Activated CD4-positive, alpha-beta T cell treated with anti-CD3 and anti-CD28 coated beads, Interleukin-2, amount 50 U/mL, for 1 hour (primary cell): ENCODE results near the gene TNFRSF9.
"Not testable (repeated sequence)": the region's sequence is repeated elsewhere in the genome, so short reads cannot be mapped to it uniquely, and the experiment has no call there.

Experiments used
- DNase-seq: peaks from one replicate; pipeline ENCODE4 v3.0.0-alpha.2; 2020

The TNFRSF9 gene

GRCh38 chr1:7940745-7941436, at the start of gene TNFRSF9:
TSS of gene TNFRSF9 (minus strand) at chr1:7940839. CDS start at chr1:7939994, 845 bp downstream.
- peak; percentile 53 for DNase-seq

DNA sequence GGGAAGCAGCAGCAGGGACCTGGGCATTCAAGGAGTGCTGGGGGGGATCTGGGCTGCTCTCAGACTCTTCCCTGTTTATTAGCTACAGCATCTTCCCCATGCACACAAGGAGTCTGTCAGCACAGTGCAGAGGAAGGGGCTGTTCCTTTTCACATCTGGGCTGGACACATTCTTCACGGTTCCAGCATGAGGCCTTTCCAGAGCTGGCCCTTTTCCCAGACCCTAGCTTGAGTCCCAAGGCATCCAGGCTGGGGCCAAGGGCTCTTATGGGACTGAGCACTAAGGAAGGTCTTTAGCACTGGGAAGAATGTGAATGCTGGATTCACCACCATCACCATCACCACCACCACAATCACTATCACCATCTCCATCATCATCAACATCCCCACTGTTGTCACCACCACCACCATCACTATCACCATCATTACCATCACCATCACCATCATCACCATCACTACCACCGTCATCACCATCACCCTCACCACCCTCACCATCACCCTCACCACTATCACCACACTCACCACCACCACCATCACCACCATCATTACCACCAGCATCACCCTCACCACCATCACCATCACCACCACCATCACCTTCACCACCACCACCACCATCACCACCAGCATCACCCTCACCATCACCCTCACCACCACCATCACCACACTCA, 49.3 kb upstream of the TNFRSF9 start:
- DNase-seq, result no peak

- no peak for DNase-seq
Observed at GRCh38 chr1:7988576-7988975, 47.9 kb upstream of the TNFRSF9 start.

GRCh38 chr1:7987528-7987927, 46.9 kb upstream of the TNFRSF9 start:
- DNase-seq, result no peak

DNA sequence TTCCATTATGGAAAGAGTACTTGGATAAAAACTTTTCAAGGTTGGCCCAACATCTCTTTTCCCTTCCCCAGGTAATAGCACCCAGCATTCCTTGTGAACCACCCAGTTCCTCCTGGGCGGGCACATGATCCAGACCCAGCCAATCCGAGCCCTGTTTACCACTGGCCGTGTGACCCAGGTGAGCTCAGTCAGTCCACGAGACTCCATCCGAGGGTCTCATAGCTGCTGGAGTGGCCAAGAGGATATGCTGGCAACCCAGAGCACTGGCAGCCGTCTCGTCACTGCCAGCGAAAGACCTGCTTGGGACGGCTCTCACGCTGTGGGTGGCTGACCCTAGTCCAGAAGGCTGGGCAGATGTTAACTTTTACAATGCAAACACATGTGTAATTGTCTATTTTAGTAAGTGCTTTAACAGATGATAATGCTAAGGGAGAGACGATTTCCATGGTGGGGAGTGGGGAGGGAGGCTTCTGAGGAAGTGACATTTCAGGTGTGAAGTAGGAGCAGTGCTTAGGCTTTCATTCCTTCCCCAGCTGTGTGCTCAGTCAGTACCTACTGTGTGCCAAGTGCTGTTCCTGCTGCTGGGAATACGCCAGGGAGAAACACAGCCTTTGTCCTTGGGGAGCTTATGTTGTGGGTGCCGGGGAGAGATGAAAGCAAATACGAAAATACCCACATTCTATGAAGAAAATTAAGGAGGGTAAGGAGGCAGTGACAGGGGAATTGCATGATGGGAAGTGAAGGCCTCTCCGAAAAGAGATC, 45.4 kb upstream of the TNFRSF9 start:
- DNase-seq, result no peak

GRCh38 chr1:7984811-7985210, 44.2 kb upstream of the TNFRSF9 start:
- no peak for DNase-seq

- no peak for DNase-seq
Observed at GRCh38 chr1:7983086-7983778, 42.6 kb upstream of the TNFRSF9 start.

DNA sequence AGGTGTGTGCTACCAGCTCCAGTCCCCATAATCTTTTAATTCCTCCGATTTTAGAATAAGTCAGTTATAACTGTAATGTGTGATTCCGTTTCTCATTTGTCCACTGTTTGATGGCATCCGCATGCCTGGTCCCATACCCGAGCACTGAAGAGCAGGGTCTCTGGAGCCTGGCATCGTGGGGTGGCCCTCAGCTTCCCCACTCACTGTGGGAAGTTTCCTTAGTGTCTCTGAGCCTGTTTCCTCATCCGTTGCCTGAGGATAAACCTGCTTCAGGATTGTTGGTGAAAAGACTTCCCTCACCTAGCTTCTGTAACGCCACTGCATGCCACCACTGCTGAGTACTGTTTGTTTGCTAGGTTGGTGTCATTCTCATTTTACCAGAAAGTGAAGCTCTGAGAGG, 40.3 kb upstream of the TNFRSF9 start:
- DNase-seq, result no peak

GRCh38 chr1:7975212-7975865, 34.7 kb upstream of the TNFRSF9 start:
- peak; percentile 21 for DNase-seq

- no peak for DNase-seq
Observed at GRCh38 chr1:7973086-7973485, 32.4 kb upstream of the TNFRSF9 start.

DNA sequence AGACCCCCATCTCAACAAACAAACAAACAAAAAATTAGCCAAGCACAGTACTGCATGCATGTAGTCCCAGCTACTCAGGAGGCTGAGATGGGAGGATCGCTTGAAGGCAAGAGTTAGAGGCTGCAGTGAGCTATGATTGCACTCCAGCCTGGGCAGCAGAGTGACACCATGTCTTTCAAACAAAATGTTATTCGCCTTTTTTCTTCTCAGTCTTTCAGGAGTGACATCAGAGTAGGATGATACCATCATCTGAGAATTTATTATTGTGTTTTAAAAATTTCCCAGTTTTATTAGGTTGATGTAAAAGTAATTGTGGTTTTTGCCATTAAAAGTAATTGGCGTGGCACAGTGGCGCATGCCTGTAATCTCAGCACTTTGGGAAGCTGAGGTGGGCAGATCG, 31.6 kb upstream of the TNFRSF9 start:
- no peak for DNase-seq

DNA sequence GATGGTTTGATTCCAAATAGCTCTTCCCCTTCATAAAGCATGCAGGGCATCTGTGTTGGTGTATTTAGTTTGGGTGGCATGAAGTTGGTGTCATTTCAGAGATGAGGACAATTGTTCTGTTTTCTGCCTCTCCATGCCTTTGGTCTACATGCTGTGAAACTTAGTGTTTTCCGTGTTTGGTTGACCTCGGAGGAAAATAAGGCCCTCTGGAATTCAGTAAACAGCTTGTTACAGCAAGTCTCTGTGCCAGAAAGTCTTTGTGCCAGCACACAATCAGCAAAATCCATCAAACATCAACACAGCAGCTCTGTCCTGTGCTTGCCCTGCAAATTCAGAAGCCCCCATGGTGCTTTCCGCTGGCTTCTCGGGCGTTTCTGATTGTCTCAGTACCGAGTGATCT, 30.4 kb upstream of the TNFRSF9 start:
- DNase-seq, result no peak

- no peak for DNase-seq
Observed at GRCh38 chr1:7970246-7970645, 29.6 kb upstream of the TNFRSF9 start.

- no peak for DNase-seq
Observed at GRCh38 chr1:7967651-7968050, 27.0 kb upstream of the TNFRSF9 start.

DNA sequence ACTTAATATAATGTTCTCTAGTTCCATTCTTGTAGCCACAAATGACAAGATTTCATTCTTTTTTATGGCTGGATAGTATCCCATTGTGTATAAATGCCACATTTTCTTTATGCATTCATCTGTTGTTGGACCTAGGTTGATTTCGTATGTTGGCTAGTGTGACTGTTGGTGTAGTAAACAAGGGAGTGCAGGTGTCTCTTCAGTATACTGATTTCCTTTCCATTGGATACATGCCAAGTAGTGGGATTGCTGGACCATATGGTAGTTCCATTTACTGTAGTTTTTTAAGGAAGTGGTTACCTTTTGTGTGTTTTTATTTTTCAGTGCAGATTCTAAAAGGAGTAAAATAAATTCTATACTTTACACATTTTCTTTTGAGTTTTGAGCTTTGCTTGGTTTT, 26.6 kb upstream of the TNFRSF9 start:
- DNase-seq, result no peak

DNA sequence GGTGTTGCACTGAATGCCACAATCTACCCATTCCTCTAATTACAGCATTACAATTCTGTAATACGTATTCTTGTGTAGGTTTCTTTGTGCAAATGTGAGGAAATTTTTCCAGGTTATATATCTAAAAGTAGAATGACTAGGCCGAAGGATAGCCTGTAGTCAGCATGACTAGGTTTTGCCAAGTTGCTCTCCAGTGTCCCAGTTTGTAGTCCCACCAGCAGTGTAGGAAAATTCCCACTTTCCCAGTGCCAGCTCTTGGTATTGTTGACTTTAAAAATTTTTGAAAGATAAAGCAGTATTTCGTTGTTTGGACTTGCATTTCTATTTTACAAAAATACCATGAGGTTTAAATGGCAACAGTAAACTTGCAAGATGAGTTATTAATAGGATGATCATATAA, 23.8 kb upstream of the TNFRSF9 start:
- DNase-seq, result no peak

GRCh38 chr1:7963841-7964240, 23.2 kb upstream of the TNFRSF9 start:
- DNase-seq, result not testable (repeated sequence)

DNA sequence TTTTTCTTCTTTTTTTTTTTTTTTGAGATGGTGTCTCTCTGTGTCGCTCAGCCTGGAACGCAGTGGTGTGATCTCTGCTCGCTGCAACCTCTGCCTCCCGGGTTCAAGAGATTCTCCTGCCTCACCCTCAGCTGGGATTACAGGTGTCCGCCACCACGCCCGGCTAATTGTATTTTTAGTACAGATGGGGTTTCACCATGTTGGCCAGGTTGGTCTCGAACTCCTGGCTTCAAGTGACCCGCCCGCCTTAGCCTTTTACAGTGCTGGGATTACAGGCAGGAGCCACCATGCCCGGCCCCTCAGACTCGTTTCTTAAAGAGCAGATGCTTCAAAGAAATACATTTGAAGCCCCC, 22.7 kb upstream of the TNFRSF9 start:
- not testable (repeated sequence) for DNase-seq

DNA sequence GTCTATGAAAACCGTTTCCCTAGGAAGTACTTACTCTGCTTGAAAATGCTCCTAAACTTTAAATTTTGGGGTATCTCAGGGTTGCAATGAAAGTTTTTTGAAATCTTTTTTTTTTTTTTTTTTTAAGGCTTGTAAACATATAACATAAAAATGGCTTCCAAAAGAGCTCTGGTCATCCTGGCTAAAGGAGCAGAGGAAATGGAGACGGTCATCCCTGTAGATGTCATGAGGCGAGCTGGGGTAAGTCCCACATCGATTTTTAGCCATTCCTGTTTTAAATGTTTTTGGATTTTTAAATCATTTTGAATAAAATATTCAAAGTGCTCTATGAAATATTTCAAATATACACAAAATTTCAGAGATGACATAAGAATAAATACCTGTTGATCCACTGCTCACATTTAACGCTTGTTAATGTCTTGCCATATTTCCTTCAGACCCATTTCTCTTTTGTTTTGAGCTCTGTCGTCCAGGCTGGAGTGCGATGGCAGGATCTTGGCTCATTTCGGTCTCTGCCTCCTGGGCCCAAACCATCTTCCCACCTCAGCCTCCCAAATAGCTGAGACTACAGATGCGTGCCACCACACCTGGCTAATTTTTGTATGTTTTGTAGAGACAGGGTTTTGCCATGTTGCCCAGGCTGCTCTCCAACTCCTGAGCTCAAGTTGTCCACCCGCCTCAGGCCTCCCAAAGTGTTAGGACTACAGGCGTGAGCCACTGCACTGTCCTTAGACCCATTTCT, 22.2 kb upstream of the TNFRSF9 start:
- DNase-seq, result no peak

GRCh38 chr1:7962014-7962335, 21.3 kb upstream of the TNFRSF9 start:
- peak; percentile 29 for DNase-seq

DNA sequence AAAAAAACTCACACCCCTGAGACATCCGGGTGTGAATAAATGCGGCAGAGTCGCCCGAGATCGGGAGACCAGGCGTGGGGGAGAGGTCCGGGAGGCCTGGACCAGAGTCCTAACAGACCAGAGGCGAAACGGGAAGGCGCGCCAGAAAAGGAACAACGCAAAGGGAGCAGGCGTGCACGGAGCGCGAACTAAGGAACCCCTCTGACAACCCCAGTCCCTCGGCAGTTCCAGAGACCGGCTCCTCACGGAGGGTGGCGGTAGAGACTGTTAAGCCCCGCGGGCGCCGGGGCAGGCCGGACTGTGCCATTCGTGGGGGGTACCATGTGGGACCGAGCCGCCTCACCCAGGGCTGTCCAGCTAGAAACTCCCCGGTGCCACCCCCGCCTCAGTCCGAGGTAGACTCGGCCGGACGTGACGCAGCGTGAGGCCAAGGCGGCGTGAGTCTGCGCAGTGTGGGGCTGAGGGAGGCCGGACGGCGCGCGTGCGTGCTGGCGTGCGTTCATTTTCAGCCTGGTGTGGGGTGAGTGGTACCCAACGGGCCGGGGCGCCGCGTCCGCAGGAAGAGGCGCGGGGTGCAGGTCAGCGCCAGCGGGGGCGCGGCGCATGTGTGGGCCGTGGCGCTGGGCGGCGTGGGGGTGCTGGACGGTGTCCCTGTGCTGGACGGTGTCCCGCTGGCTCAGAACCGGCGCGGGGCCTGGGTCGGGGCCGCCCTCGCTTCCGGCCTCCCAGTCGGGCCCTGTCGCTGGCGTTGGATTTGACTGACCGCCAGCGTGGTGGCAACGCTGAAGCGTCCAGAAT, 20.8 kb upstream of the TNFRSF9 start, which contains the start of gene PARK7:
Gene PARK7 (plus strand): TSS at position 496 of the 798 bp plus-strand sequence. CDS start 1,075 bp downstream, outside the sequence.
- DNase-seq, result peak; percentile 100
